ENCODE results near the gene SFT2D3. TPM values are rescaled to one million over a fixed set of nuclear protein-coding genes. Genes with fewer than 3 reads are reported as not detected.

Gene SFT2D3
- total RNA-seq, 1 experiment from 2014 or later, result 5.6 TPM

GRCh38 chr2:127674241-127675209 is 26.8 kb upstream of the SFT2D3 start:
- peak overlapping the region; percentile 9 to 40; a peak in 2 of 4 replicates for H3K4me3 ChIP-seq (ENCODE audit: low read depth in 2 of 2, low read length in 2 of 2)
- POLR2A ChIA-PET, result interaction anchor here (0.7 kb wide), 1 partner anchor 81 kb away, joined by 4 read pairs; no protein-coding TSS in a partner anchor
- in situ Hi-C loops (cut with HindIII; ENCODE audit: low pct_unique_long_range_greater_than_20kb, low sequenced_read_pairs) (no loop called here), intact Hi-C loops (cut with micrococcal nuclease; ENCODE audit: unreplicated experiment) (no loop called here)
- peaks cover 11% of the 10 kb centered on the region for H3K4me1 ChIP-seq (ENCODE audit: control insufficient read depth, insufficient read depth, low read length)
- no peak overlapping the region; the same call in 1 of the 2 replicates for H3K27ac ChIP-seq (ENCODE audit: low read length)
- CTCF ChIA-PET, result interaction anchor here (3.1 kb wide), 1 partner anchor 83 kb away, joined by 12 read pairs; no protein-coding TSS in a partner anchor
- DNase-seq (ENCODE audit: low read depth, low spot score) (no peak), ATAC-seq (peak; percentile 51; the same call in 1 of the 2 replicates)
- H3K9me3 ChIP-seq (ENCODE audit: control insufficient read depth, insufficient read depth, low read depth, low read length), result no peaks in the 10 kb centered on the region
- BruUV-seq (replicated peaks), result no TSS peak
- no peaks in the 10 kb centered on the region for H3K36me3 ChIP-seq (ENCODE audit: control insufficient read depth, insufficient read depth, low read length)
- H3K27me3 ChIP-seq (ENCODE audit: control insufficient read depth, insufficient read depth, low read length), result peaks cover 4% of the 10 kb centered on the region; the same call in 1 of the 2 replicates
- TF ChIP-seq SIN3A (IDR thresholded peaks at IDR 0.05; ENCODE audit: borderline replicate concordance, insufficient read depth, low read depth, low read length) (no peak), REST (IDR thresholded peaks at IDR 0.05; ENCODE audit: insufficient read depth in 1 of 2, low read depth in 2 of 2, low read length in 1 of 2) (no peak), TCF7L2 (IDR thresholded peaks at IDR 0.05; ENCODE audit: low read depth, low read length) (no peak), CTCF (IDR thresholded peaks at IDR 0.05) (no peak), POLR2AphosphoS5 (IDR thresholded peaks at IDR 0.05; ENCODE audit: low read depth, low read length) (no peak)

DNA sequence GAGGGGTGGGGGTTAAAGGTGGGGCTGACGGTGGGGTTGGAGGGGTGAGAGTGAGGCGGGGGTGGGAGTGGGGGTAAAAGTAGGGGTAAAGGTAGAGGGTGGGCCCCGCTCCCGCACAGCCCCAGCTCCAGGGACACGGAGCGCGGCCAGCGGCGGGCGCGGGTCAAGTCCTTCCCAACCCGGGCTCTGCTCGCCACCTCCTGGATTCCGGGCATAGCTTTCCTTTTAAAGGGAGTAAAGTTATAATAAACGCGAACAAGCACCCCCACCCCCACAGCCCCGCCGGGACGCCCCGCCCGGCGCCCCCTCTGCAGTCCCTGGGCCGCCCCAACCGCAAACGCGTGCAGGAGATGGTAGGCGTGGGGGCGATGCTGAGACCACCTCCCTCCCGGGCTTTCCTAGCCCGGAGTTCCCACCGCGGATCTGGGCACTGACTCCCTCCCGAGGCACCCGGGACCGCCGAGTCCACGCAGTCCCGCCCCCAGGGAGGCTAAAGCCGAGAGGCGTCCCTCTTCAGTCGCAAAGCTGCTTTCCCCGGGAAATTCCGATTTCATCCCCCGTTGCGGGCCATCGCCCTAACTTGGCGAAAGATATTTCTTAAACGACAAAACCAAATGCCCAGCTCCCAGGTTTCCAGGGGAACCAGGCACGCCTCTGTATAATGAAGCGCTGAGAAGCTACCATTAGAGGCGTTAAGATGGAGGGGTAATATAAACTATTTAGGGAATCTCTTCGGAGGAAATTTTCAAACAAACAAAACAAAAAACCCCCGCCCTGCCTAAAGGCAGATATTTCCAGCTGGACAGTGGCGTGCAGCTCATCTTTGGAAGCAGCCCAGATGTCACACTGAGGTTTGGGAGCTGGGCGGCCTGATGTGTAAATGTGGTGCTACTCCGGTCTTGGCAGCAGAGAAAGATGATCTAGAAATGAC is 25.7 kb upstream of the SFT2D3 start, which contains the start of gene LIMS2:
Gene LIMS2, minus strand, starts transcription at position 200 of the 931 bp plus-strand sequence. CDS start 506 bp downstream, outside the sequence.
- peak within 1 kb of the TSS; percentile 13 for H3K27ac ChIP-seq (ENCODE audit: low read length)
- H3K36me3 ChIP-seq (ENCODE audit: control insufficient read depth, insufficient read depth, low read length), result no peaks in the 10 kb centered on the region
- H3K4me3 ChIP-seq (ENCODE audit: low read depth in 2 of 2, low read length in 2 of 2), result peak within 1 kb of the TSS; percentile 44 to 56
- BruUV-seq (replicated peaks), result no TSS peak
- ChIA-PET POLR2A (interaction anchor here (0.7 kb wide), 1 partner anchor 80 kb away, joined by 4 read pairs; no protein-coding TSS in a partner anchor), CTCF (interaction anchor here (0.6 to 3.1 kb wide), 2 partner anchors 20 to 84 kb away, joined by 3 to 12 read pairs; no protein-coding TSS in a partner anchor)
- ATAC-seq (peak; percentile 77), DNase-seq (ENCODE audit: low read depth, low spot score) (no peak)
- TF ChIP-seq TCF7L2 (IDR thresholded peaks at IDR 0.05; ENCODE audit: low read depth, low read length) (no peak), REST (IDR thresholded peaks at IDR 0.05; ENCODE audit: insufficient read depth in 1 of 2, low read depth in 2 of 2, low read length in 1 of 2) (no peak), SIN3A (IDR thresholded peaks at IDR 0.05; ENCODE audit: borderline replicate concordance, insufficient read depth, low read depth, low read length) (no peak), CTCF (IDR thresholded peaks at IDR 0.05) (no peak; the same call in 1 of the 2 replicates), POLR2AphosphoS5 (IDR thresholded peaks at IDR 0.05; ENCODE audit: low read depth, low read length) (no peak)
- intact Hi-C loops (cut with micrococcal nuclease; ENCODE audit: unreplicated experiment) (no loop called here), in situ Hi-C loops (cut with HindIII; ENCODE audit: low pct_unique_long_range_greater_than_20kb, low sequenced_read_pairs) (no loop called here)
- H3K27me3 ChIP-seq (ENCODE audit: control insufficient read depth, insufficient read depth, low read length), result peaks cover 4% of the 10 kb centered on the region; the same call in 1 of the 2 replicates
- H3K4me1 ChIP-seq (ENCODE audit: control insufficient read depth, insufficient read depth, low read length), result peaks cover 11% of the 10 kb centered on the region
- H3K9me3 ChIP-seq (ENCODE audit: control insufficient read depth, insufficient read depth, low read depth, low read length), result no peaks in the 10 kb centered on the region
